SK-N-SH (cell line): Measurements from ENCODE around the gene HHAT.

Experiments
- CTCF ChIP-seq: fragments of 200-600 bp; sonication (generic); IDR thresholded peaks from 2 replicates; pipeline ENCODE4 v1.6.1; 2017; ENCODE audit warnings: antibody characterized with exemption, mild to moderate bottlenecking, moderate library complexity
- IRF3 ChIP-seq: fragments of 150-350 bp; IDR thresholded peaks from 2 replicates; pipeline ENCODE4 v1.6.1; 2016; ENCODE audit warnings: mild to moderate bottlenecking, low read depth, low read length
- MAX ChIP-seq: IDR thresholded peaks from 2 replicates; pipeline ENCODE4 v1.4.0; 2012; ENCODE audit warnings: low read depth
- MEF2A ChIP-seq: IDR thresholded peaks from 2 replicates; pipeline ENCODE4 v1.4.0; 2012; ENCODE audit warnings: low read depth, borderline replicate concordance
- NFIC ChIP-seq: IDR thresholded peaks from 2 replicates; pipeline ENCODE4 v1.4.0; 2012; ENCODE audit warnings: borderline replicate concordance
- POLR2AphosphoS5 ChIP-seq: IDR thresholded peaks from 2 replicates; pipeline ENCODE4 v1.6.1; 2012; ENCODE audit warnings: low read depth, low read length
- REST ChIP-seq: IDR thresholded peaks from 2 replicates; pipeline ENCODE4 v1.6.1; 2012; ENCODE audit warnings: mild to moderate bottlenecking, low read depth, low read length, moderate library complexity
- YY1 ChIP-seq: IDR thresholded peaks from 2 replicates; pipeline ENCODE4 v1.4.0; 2012; ENCODE audit warnings: low read depth, mild to moderate bottlenecking

GRCh38 chr1:210525716-210526454, 197.2 kb downstream of the HHAT start:
- TF ChIP-seq CTCF = no peak
- TF ChIP-seq MAX = no peak
- TF ChIP-seq YY1 = no peak
- no peak for TF ChIP-seq REST
- no peak for TF ChIP-seq NFIC
- TF ChIP-seq POLR2AphosphoS5 = no peak
- no peak for TF ChIP-seq IRF3
- TF ChIP-seq MEF2A = no peak
